A549 (cell line): ENCODE measurements around the gene ARMC9.

Experiments
- CHD2 ChIP-seq: fragments of 150-350 bp; IDR thresholded peaks from 2 replicates; pipeline ENCODE4 v1.6.1; 2014; ENCODE audit warnings: low read length; ENCODE audit not compliant: partially characterized antibody
- CTCF ChIP-seq: fragments of >200 bp; sonication (Bioruptor Twin); formaldehyde crosslinking; IDR thresholded peaks from 3 replicates; pipeline ENCODE4 v1.5.1; 2016
- JUNB ChIP-seq: fragments of >200 bp; sonication (Bioruptor Twin); formaldehyde crosslinking; IDR thresholded peaks from 2 replicates; pipeline ENCODE4 v1.6.1; 2016
- KDM1A ChIP-seq: fragments of 200-600 bp; sonication (generic); IDR thresholded peaks from 2 replicates; pipeline ENCODE4 v1.6.1; 2016; ENCODE audit warnings: low read depth, mild to moderate bottlenecking
- MAFK ChIP-seq: fragments of 450-650 bp; IDR thresholded peaks from 2 replicates; pipeline ENCODE4 v1.6.1; 2014; ENCODE audit not compliant: partially characterized antibody
- MAZ ChIP-seq: fragments of 150-350 bp; IDR thresholded peaks from 2 replicates; pipeline ENCODE4 v1.6.1; 2014; ENCODE audit warnings: antibody characterized with exemption, low read depth, low read length, borderline replicate concordance
- POLR2A ChIP-seq: IDR thresholded peaks from 2 replicates; pipeline ENCODE4 v1.6.1; 2012; ENCODE audit warnings: mild to moderate bottlenecking, low read length
- RCOR1 ChIP-seq: fragments of 150-350 bp; IDR thresholded peaks from 2 replicates; pipeline ENCODE4 v1.6.1; 2014; ENCODE audit warnings: antibody characterized with exemption, low read length, low read depth
- ZC3H11A ChIP-seq: fragments of 450-650 bp; IDR thresholded peaks from 2 replicates; pipeline ENCODE4 v1.6.1; 2014; ENCODE audit warnings: antibody characterized with exemption, mild to moderate bottlenecking
- TF ChIP-seq, protein P1 (sequence below): IDR thresholded peaks from 2 replicates; pipeline ENCODE4 v1.6.1; 2012
- TF ChIP-seq, protein P2 (sequence below): fragments of 200-600 bp; sonication (generic); IDR thresholded peaks from 2 replicates; pipeline ENCODE4 v1.6.1; 2016; ENCODE audit warnings: antibody characterized with exemption, mild to moderate bottlenecking, moderate library complexity
- TF ChIP-seq, protein P3 (sequence below): IDR thresholded peaks from 2 replicates; pipeline ENCODE4 v1.6.1; 2012

GRCh38 chr2:231378026-231378722, 179.7 kb downstream of the ARMC9 start:
- TF ChIP-seq CTCF (no peak), KDM1A (no peak), JUNB (no peak), POLR2A (no peak), ZC3H11A (no peak), CHD2 (no peak), MAFK (no peak), RCOR1 (no peak), MAZ (no peak)
- TF ChIP-seq, protein P1, sequence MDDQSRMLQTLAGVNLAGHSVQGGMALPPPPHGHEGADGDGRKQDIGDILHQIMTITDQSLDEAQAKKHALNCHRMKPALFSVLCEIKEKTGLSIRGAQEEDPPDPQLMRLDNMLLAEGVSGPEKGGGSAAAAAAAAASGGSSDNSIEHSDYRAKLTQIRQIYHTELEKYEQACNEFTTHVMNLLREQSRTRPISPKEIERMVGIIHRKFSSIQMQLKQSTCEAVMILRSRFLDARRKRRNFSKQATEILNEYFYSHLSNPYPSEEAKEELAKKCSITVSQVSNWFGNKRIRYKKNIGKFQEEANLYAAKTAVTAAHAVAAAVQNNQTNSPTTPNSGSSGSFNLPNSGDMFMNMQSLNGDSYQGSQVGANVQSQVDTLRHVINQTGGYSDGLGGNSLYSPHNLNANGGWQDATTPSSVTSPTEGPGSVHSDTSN: no peak
- TF ChIP-seq, protein P2, sequence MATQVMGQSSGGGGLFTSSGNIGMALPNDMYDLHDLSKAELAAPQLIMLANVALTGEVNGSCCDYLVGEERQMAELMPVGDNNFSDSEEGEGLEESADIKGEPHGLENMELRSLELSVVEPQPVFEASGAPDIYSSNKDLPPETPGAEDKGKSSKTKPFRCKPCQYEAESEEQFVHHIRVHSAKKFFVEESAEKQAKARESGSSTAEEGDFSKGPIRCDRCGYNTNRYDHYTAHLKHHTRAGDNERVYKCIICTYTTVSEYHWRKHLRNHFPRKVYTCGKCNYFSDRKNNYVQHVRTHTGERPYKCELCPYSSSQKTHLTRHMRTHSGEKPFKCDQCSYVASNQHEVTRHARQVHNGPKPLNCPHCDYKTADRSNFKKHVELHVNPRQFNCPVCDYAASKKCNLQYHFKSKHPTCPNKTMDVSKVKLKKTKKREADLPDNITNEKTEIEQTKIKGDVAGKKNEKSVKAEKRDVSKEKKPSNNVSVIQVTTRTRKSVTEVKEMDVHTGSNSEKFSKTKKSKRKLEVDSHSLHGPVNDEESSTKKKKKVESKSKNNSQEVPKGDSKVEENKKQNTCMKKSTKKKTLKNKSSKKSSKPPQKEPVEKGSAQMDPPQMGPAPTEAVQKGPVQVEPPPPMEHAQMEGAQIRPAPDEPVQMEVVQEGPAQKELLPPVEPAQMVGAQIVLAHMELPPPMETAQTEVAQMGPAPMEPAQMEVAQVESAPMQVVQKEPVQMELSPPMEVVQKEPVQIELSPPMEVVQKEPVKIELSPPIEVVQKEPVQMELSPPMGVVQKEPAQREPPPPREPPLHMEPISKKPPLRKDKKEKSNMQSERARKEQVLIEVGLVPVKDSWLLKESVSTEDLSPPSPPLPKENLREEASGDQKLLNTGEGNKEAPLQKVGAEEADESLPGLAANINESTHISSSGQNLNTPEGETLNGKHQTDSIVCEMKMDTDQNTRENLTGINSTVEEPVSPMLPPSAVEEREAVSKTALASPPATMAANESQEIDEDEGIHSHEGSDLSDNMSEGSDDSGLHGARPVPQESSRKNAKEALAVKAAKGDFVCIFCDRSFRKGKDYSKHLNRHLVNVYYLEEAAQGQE: no peak
- TF ChIP-seq, protein P3, sequence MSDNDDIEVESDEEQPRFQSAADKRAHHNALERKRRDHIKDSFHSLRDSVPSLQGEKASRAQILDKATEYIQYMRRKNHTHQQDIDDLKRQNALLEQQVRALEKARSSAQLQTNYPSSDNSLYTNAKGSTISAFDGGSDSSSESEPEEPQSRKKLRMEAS: no peak
